Panc1 (cell line): ENCODE results near the gene LTN1. TPM values are rescaled to one million over a fixed set of nuclear protein-coding genes. Genes with fewer than 3 reads are reported as not detected.
A peak's percentile ranks its signal among the peaks of the same experiment; 100 is the strongest.

Experiments used
- ATAC-seq: fragments of 200-7000 bp; cut with Tn5 transposase; 2 replicates; pipeline ENCODE4 v1.9.1; 2020; ENCODE audit warnings: mild to moderate bottlenecking, moderate library complexity
- BruUV-seq: library from RNA; stranded (reverse); fragments of 400-500 nt; replicated peaks from 2 replicates; lab custom pipeline; 2021; lab: Mats Ljungman, UMichigan
- CTCF ChIA-PET: fragments of 300-600 bp; sonication (Branson Sonifier 250); formaldehyde crosslinking; loops from one replicate; lab custom pipeline; 2022; ENCODE audit warnings: antibody characterized with exemption; lab: Charles Lee
- POLR2A ChIA-PET: fragments of 300-600 bp; sonication (Branson Sonifier 250); formaldehyde crosslinking; loops from one replicate; lab custom pipeline; 2022; ENCODE audit warnings: antibody characterized with exemption; lab: Charles Lee
- DNase-seq: peaks from one replicate; pipeline ENCODE4 v3.0.0-alpha.2; 2010; ENCODE audit warnings: low read depth, low spot score
- H3K27ac ChIP-seq: 2 replicates; pipeline ENCODE4 v1.5.1; 2011; ENCODE audit warnings: mild to moderate bottlenecking, low read length, inconsistent platforms
- H3K27me3 ChIP-seq: fragments of 200-500 bp; sonication (Bioruptor generic); 2 replicates; pipeline ENCODE4 v1.6.0; 2014; ENCODE audit warnings: low read length, inconsistent platforms; ENCODE audit not compliant: control insufficient read depth, insufficient read depth
- H3K36me3 ChIP-seq: fragments of 200-500 bp; sonication (Bioruptor generic); 2 replicates; pipeline ENCODE4 v1.5.1; 2014; ENCODE audit warnings: inconsistent platforms, mild to moderate bottlenecking, low read length, moderate library complexity; ENCODE audit not compliant: control insufficient read depth, insufficient read depth
- H3K4me1 ChIP-seq: 2 replicates; pipeline ENCODE4 v1.5.1; 2011; ENCODE audit warnings: inconsistent platforms, mild to moderate bottlenecking, low read length, moderate library complexity; ENCODE audit not compliant: control insufficient read depth, insufficient read depth
- H3K4me3 ChIP-seq, 2 experiments: 2 replicates each; pipeline ENCODE4 v1.5.1; 2011 to 2012; ENCODE audit warnings: low read depth in 2 of 2, low read length in 2 of 2, mild to moderate bottlenecking in 2 of 2, inconsistent platforms in 1 of 2, moderate library complexity in 1 of 2
- H3K9me3 ChIP-seq: fragments of 200-500 bp; sonication (Bioruptor generic); 2 replicates; pipeline ENCODE4 v1.5.1; 2014; ENCODE audit warnings: low read depth, mild to moderate bottlenecking, inconsistent platforms, low read length, moderate library complexity; ENCODE audit not compliant: control insufficient read depth, insufficient read depth
- CTCF ChIP-seq: fragments of 450-650 bp; IDR thresholded peaks from 2 replicates; pipeline ENCODE4 v1.5.1; 2017; ENCODE audit warnings: mild to moderate bottlenecking
- POLR2AphosphoS5 ChIP-seq: IDR thresholded peaks from 2 replicates; pipeline ENCODE4 v1.6.1; 2012; ENCODE audit warnings: mild to moderate bottlenecking, low read depth, low read length, moderate library complexity
- REST ChIP-seq, 2 experiments: IDR thresholded peaks; 2 replicates each; pipeline ENCODE4 v1.6.1; 2011 to 2012; ENCODE audit warnings: low read depth in 2 of 2, control low read depth in 1 of 2, low read length in 1 of 2, mild to moderate bottlenecking in 1 of 2, moderate library complexity in 1 of 2; ENCODE audit not compliant: insufficient read depth in 1 of 2
- SIN3A ChIP-seq: IDR thresholded peaks from 2 replicates; pipeline ENCODE4 v1.6.1; 2012; ENCODE audit warnings: low read depth, mild to moderate bottlenecking, low read length, moderate library complexity, borderline replicate concordance; ENCODE audit not compliant: insufficient read depth
- TCF7L2 ChIP-seq: IDR thresholded peaks from 2 replicates; pipeline ENCODE4 v1.6.1; 2011; ENCODE audit warnings: mild to moderate bottlenecking, low read depth, low read length, inconsistent platforms
- in situ Hi-C: cut with HindIII; loops from 2 replicates; pipeline ENCODE4 v1.10.0; 2016; ENCODE audit warnings: low sequenced_read_pairs, low pct_unique_long_range_greater_than_20kb
- intact Hi-C: fragments of 100-400 bp; cut with micrococcal nuclease; formaldehyde crosslinking; loops from one replicate; pipeline ENCODE4 v1.10.0; 2022; ENCODE audit not compliant: unreplicated experiment
- total RNA-seq: library from RNA; stranded (reverse); gene quantifications from one replicate; pipeline ENCODE4 v1.2.1, GENCODE V29; 2021; ENCODE audit not compliant: unreplicated experiment

The LTN1 gene
- total RNA-seq, 1 experiment from 2014 or later = 19.7 TPM

GRCh38 chr21:28923439-28923975 is 69.2 kb downstream of the LTN1 start:
- no peaks in the 10 kb centered on the region for H3K27me3 ChIP-seq
- intact Hi-C loops = no loop called here
- BruUV-seq = no TSS peak
- CTCF ChIA-PET = no interaction called here
- in situ Hi-C loops = no loop called here
- H3K9me3 ChIP-seq = no peaks in the 10 kb centered on the region
- TF ChIP-seq REST (IDR thresholded peaks at IDR 0.05; ENCODE audit: insufficient read depth in 1 of 2, low read depth in 2 of 2, low read length in 1 of 2) (no peak), CTCF (no peak), SIN3A (no peak), TCF7L2 (no peak), POLR2AphosphoS5 (no peak)
- no peaks in the 10 kb centered on the region for H3K4me1 ChIP-seq
- POLR2A ChIA-PET = no interaction called here
- ATAC-seq = no peak
- no peak overlapping the region for H3K4me3 ChIP-seq
- peak overlapping the region; percentile 34; the same call in 1 of the 2 replicates for H3K27ac ChIP-seq
- no peaks in the 10 kb centered on the region; the same call in 1 of the 2 replicates for H3K36me3 ChIP-seq
- no peak for DNase-seq

GRCh38 chr21:28922368-28922767 is 70.3 kb downstream of the LTN1 start:
- ChIA-PET CTCF (no interaction called here), POLR2A (no interaction called here)
- TF ChIP-seq REST (IDR thresholded peaks at IDR 0.05; ENCODE audit: insufficient read depth in 1 of 2, low read depth in 2 of 2, low read length in 1 of 2) (no peak), TCF7L2 (no peak), POLR2AphosphoS5 (no peak), SIN3A (no peak), CTCF (no peak)
- Histone ChIP-seq H3K4me1 (no peaks in the 10 kb centered on the region), H3K27ac (peak overlapping the region; percentile 61; the same call in 1 of the 2 replicates), H3K36me3 (no peaks in the 10 kb centered on the region), H3K4me3 (no peak overlapping the region), H3K9me3 (no peaks in the 10 kb centered on the region), H3K27me3 (no peaks in the 10 kb centered on the region)
- intact Hi-C loops (no loop called here), in situ Hi-C loops (no loop called here)
- BruUV-seq = no TSS peak
- DNase-seq (no peak), ATAC-seq (no peak)
